Stomach (tissue), 4 donors: ENCODE measurements around the gene GMDS.

Experiments
- CTCF ChIP-seq, 7 experiments: fragments of 450-650 bp in 4 of 7; fragments of 200-600 bp in 3 of 7; sonication (generic) in 3 of 7; IDR thresholded peaks; one replicate each; pipeline ENCODE4 v1.5.1; 2016 to 2019; ENCODE audit warnings: antibody characterized with exemption in 7 of 7, control low read depth in 2 of 7, mild to moderate bottlenecking in 1 of 7
- EP300 ChIP-seq: sonication (generic); formaldehyde crosslinking; IDR thresholded peaks from one replicate; pipeline ENCODE4 v1.6.1; 2017; ENCODE audit warnings: antibody characterized with exemption
- POLR2A ChIP-seq, 4 donors: fragments of 450-650 bp; IDR thresholded peaks; one replicate each; pipeline ENCODE4 v1.6.1; 2016; ENCODE audit warnings: antibody characterized with exemption in 4 of 4, control low read depth in 2 of 4, mild to moderate bottlenecking in 1 of 4, moderate library complexity in 1 of 4
- POLR2AphosphoS5 ChIP-seq, 3 donors: sonication (generic); formaldehyde crosslinking; IDR thresholded peaks; one replicate each; pipeline ENCODE4 v1.6.1; 2016; ENCODE audit warnings: antibody characterized with exemption in 3 of 3

GRCh38 chr6:1670711-1671462 is 574.5 kb downstream of the GMDS start:
- TF ChIP-seq CTCF (IDR thresholded peaks at IDR 0.05) (no peak), POLR2A (IDR thresholded peaks at IDR 0.05) (no peak), POLR2AphosphoS5 (IDR thresholded peaks at IDR 0.05) (no peak), EP300 (no peak)
